SK-N-MC (cell line): ENCODE data around the gene INPP5B.

Experiments
- DNase-seq: peaks from one replicate; pipeline ENCODE4 v3.0.0-alpha.2; 2011; ENCODE audit warnings: low read depth, low spot score
- H3K27ac ChIP-seq: fragments of 200-600 bp; sonication (generic); 2 replicates; pipeline ENCODE4 v1.5.1; 2016; ENCODE audit warnings: mixed run types
- H3K36me3 ChIP-seq: fragments of 200-600 bp; sonication (generic); 2 replicates; pipeline ENCODE4 v1.6.1; 2017; ENCODE audit warnings: antibody characterized with exemption, low read length, mixed read lengths; ENCODE audit not compliant: insufficient read depth
- H3K4me3 ChIP-seq: fragments of 200-600 bp; sonication (generic); 2 replicates; pipeline ENCODE4 v1.5.1; 2016
- H3K9ac ChIP-seq: fragments of 200-600 bp; sonication (generic); 2 replicates; pipeline ENCODE4 v1.8.0; 2017; ENCODE audit warnings: mixed run types, mixed read lengths; ENCODE audit not compliant: insufficient read length
- H3K9me3 ChIP-seq: fragments of 200-600 bp; sonication (generic); 2 replicates; pipeline ENCODE4 v1.6.1; 2017; ENCODE audit warnings: low read depth, mild to moderate bottlenecking, antibody characterized with exemption, low read length, moderate library complexity, mixed read lengths
- EZH2 ChIP-seq: fragments of 200-600 bp; sonication (generic); IDR thresholded peaks from one replicate; pipeline ENCODE4 v1.6.1; 2017; ENCODE audit warnings: antibody characterized with exemption
- FOXP2 ChIP-seq: optimal IDR thresholded peaks from 2 replicates; pipeline ENCODE3; 2011; ENCODE audit warnings: mild to moderate bottlenecking, moderate library complexity; ENCODE audit not compliant: insufficient read depth; ENCODE audit errors: extremely low read length, control extremely low read depth
- POLR2AphosphoS5 ChIP-seq: IDR thresholded peaks from 2 replicates; pipeline ENCODE4 v1.6.1; 2012; ENCODE audit warnings: mild to moderate bottlenecking, low read depth, low read length, borderline replicate concordance

The INPP5B gene

DNA sequence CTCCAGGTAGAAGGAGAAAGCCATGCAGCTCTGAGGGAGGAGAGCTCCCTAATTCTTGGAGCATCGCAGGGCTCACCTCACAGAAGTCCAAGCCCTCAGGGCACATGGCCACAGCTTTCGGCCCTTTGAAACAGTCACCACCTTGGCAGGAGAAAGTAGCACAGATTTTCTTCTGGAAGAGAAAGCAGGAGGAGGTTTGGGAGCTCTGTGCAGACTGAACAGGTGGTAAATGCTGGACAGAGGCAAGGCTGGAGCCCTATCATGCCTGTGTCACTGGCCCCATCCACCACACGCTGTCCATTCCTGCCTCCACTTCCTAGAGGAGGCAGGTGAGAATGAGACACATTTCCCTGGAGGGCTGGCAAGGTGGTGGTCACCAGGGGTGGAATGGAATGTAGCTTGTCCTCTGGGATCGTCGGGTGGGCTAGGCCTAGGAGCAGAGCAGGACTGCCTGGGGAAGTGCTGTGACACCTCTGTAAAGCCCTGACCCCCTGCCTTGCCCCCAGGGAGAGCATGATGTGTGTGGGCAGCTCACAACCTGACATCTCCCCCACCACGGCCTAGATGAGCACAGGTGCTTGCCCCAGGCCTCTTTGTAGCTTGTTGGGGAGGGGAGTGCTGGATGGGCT lies 2.8 kb upstream of the INPP5B start:
- Histone ChIP-seq H3K4me3 (no peak overlapping the region), H3K27ac (no peak overlapping the region), H3K36me3 (no peaks in the 10 kb centered on the region), H3K9ac (no peak overlapping the region), H3K9me3 (no peaks in the 10 kb centered on the region)
- no peak for TF ChIP-seq EZH2
- TF ChIP-seq POLR2AphosphoS5: no peak
- no peak for TF ChIP-seq FOXP2
- DNase-seq: no peak

DNA sequence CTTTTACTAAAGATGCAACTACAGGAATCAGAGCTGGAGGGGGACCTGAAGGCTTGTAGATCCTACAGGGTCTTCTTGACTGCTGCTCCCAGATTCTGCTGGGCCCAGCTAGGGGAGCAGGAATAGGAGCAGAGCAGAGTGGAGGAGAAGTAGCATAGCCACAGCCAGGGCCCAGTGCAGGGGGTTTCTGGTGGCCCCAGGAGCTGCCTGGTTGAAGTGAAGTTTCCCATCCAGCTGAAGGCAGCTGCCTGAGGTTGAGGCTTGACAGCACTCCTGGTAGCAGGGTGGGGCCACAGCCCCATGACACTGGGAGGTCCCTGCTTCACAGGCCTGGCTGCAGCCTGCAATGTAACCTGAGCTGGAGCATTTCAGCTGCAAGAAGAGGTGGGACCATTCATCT lies 2.0 kb upstream of the INPP5B start:
- no peak overlapping the region for H3K9ac ChIP-seq
- no peak for DNase-seq
- H3K27ac ChIP-seq: no peak overlapping the region
- H3K36me3 ChIP-seq: no peaks in the 10 kb centered on the region
- no peak overlapping the region for H3K4me3 ChIP-seq
- no peaks in the 10 kb centered on the region for H3K9me3 ChIP-seq
- TF ChIP-seq POLR2AphosphoS5 (no peak), FOXP2 (no peak), EZH2 (no peak)

DNA sequence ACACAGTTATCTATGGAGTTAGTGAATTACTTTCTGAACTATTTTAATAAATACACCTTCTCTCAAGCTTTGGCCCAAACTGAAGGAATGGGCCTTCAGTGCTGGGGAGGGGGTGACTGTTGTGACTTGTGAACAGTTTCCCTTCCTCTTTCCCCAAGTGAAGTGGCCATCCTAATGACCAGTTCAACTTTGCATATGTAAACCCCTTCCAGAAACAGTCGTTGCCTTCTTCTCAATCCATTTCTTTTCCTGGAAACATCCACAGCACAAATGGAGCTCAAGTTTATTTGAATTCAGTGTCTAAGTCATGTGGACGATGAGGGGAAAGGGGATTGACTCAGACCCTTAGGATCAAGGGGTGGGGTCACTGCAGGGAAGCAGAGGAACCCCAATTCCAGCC lies 1.3 kb upstream of the INPP5B start:
- no peak overlapping the region for H3K4me3 ChIP-seq
- no peak for DNase-seq
- no peaks in the 10 kb centered on the region for H3K36me3 ChIP-seq
- H3K27ac ChIP-seq: no peak overlapping the region
- no peak overlapping the region for H3K9ac ChIP-seq
- TF ChIP-seq FOXP2 (no peak), POLR2AphosphoS5 (no peak), EZH2 (no peak)
- no peaks in the 10 kb centered on the region for H3K9me3 ChIP-seq

DNA sequence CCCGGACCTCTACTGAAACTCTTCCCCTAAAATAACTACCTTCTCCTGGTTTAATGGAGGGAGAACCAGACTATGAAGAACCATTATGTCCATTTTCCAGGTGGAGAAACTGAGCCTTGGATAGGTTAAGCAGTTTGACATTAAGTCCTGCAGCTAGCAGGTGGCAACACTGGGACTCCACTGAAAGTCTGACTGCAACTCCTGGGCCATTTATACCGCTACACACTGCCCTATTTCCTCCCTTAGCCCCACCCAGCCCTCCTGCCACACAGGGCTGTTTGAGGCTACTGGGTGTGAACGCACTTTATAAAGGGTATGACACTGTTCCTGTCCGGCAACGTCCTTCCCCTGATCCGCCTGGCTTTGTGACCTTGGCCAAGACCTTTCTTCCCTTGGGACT lies 511 bp upstream of the INPP5B start:
- H3K9ac ChIP-seq: no peak overlapping the region
- TF ChIP-seq EZH2 (no peak), FOXP2 (no peak), POLR2AphosphoS5 (no peak)
- DNase-seq: no peak
- H3K9me3 ChIP-seq: no peaks in the 10 kb centered on the region
- no peak overlapping the region for H3K27ac ChIP-seq
- H3K36me3 ChIP-seq: no peaks in the 10 kb centered on the region
- H3K4me3 ChIP-seq: no peak overlapping the region

DNA sequence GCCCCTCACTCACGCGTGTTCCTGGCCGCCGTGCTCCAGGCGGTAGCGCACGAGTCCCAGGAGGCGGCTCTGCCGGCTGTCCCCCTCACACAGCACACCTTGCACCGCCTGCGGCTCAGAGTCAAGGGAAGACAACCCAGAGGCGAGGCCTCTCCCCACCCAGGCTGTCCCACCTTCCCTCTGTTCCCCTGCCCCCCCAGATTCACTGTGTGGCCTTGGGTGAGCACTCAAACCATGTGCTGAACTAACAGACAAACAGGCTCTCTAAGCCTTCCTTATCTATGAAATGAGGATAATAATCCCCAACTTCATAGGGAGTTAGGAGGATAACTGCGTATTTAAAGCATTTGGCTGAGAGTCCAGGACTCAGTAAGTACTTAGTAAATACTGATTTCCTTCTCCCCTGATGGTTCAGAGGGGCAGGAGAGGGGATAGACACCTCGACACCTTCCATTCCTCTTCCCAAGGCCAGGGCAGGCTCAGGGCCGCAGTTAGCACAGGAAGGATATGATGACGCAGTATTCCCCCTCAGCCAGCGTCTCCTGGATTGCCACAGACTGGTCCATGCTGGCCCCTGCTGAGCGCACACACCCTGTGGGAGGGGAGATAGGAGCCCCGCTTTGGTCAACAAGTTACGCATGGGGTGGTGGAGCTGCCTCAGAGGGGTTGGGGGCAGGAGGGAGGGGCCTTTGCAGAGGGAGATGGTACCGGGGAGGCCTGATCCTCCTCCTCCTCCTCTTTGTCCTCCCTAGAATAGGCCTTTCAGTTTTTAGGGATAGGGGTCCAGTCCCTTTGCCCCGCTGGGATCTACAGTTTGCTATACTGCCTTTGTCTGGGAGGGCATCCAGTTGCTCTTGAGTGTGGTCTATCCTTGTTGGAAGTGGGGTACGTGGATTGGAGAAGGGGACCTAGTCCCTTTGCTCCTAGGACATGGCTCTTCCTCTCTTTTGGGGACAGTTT lies 830 bp downstream of the INPP5B start:
- no peaks in the 10 kb centered on the region for H3K9me3 ChIP-seq
- H3K27ac ChIP-seq: no peak overlapping the region
- no peak for TF ChIP-seq POLR2AphosphoS5
- no peak for TF ChIP-seq EZH2
- no peak for TF ChIP-seq FOXP2
- H3K9ac ChIP-seq: no peak overlapping the region
- H3K36me3 ChIP-seq: no peaks in the 10 kb centered on the region
- no peak overlapping the region for H3K4me3 ChIP-seq
- no peak for DNase-seq

DNA sequence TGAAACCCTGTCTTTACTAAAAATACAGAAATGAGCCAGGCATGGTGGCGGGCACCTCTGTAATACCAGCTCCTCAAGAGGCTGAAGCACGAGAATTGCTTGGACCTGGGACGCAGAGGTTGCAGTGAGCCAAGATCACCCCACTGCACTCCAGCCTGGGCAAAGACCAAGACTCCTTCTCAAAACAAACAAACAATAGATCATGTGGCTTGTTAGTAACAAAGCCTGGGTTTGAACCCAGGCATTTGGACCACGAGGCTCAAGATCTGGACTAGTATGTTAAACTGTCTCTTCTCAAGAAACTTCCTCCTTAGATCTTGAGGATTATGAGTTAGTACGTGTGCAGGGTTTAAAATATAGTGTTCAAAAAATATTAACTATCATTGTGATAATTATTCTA lies 1.6 kb downstream of the INPP5B start:
- no peak overlapping the region for H3K9ac ChIP-seq
- DNase-seq: no peak
- no peak for TF ChIP-seq POLR2AphosphoS5
- TF ChIP-seq FOXP2: no peak
- no peaks in the 10 kb centered on the region for H3K9me3 ChIP-seq
- H3K4me3 ChIP-seq: no peak overlapping the region
- no peak overlapping the region for H3K27ac ChIP-seq
- no peaks in the 10 kb centered on the region for H3K36me3 ChIP-seq

DNA sequence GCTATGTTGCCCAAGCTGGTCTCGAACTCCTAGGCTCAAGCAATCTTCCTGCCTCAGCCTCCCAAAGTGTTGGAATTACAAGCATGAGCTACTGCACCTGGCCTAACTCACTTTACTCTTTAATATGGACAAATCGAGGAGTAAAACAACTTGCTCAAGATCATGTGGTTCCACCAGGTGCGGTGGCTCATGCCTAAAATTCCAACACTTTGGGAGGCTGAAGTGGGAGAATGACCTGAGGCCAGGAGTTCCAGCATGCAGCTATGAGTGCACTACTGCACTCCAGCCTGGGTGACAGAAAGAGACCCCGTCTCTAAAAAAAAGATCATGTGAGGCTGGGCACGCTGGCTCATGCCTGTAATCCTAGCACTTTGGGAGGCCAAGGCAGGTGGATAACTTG lies 2.0 kb downstream of the INPP5B start:
- Histone ChIP-seq H3K9me3 (no peaks in the 10 kb centered on the region), H3K27ac (no peak overlapping the region), H3K9ac (no peak overlapping the region), H3K4me3 (no peak overlapping the region), H3K36me3 (no peaks in the 10 kb centered on the region)
- TF ChIP-seq FOXP2 (no peak), POLR2AphosphoS5 (no peak), EZH2 (no peak)
- no peak for DNase-seq

DNA sequence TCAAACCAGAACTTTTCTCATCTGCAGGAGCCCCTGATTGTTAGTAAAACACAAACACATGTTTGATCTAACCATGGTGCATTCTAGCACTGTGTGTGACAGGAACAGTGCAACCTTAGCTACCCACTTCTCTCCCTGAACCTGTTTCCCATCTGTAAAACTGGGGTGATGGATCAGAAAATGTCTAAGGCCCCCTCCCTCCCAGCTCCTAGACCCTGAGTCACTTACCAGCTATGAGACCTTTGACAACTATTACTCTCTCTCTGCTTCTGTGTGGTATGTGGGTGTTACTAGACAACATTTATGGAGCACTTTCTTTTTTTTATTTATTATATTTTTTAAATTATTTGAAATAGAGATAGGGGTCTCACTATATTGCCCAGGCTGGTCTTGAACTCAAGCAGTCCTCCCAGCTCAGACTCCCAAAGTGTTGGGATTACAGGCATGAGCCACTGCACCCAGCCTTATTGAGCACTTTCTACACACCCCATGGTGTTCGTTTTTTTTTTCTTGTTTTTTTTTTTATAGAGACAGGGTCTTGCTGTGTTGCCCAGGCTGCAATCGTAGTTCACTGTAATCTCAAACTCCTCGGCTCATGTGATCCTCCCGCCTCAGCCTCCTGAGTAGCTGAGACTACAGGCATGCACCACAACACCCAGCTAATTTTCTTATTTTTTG lies 2.6 kb downstream of the INPP5B start:
- H3K36me3 ChIP-seq: no peaks in the 10 kb centered on the region
- H3K9ac ChIP-seq: no peak overlapping the region
- H3K9me3 ChIP-seq: no peaks in the 10 kb centered on the region
- no peak for TF ChIP-seq EZH2
- no peak for TF ChIP-seq POLR2AphosphoS5
- TF ChIP-seq FOXP2: no peak
- H3K27ac ChIP-seq: no peak overlapping the region
- no peak for DNase-seq
- no peak overlapping the region for H3K4me3 ChIP-seq
